GM19372 (cell line): ENCODE results near the gene PPP3R2.

Experiments used
- ATAC-seq: cut with Tn5 transposase; IDR thresholded peaks from one replicate; pipeline ENCODE4 v1.9.1; 2021; ENCODE audit warnings: mild to moderate bottlenecking, low read depth, moderate library complexity; ENCODE audit not compliant: unreplicated experiment

The PPP3R2 gene

DNA sequence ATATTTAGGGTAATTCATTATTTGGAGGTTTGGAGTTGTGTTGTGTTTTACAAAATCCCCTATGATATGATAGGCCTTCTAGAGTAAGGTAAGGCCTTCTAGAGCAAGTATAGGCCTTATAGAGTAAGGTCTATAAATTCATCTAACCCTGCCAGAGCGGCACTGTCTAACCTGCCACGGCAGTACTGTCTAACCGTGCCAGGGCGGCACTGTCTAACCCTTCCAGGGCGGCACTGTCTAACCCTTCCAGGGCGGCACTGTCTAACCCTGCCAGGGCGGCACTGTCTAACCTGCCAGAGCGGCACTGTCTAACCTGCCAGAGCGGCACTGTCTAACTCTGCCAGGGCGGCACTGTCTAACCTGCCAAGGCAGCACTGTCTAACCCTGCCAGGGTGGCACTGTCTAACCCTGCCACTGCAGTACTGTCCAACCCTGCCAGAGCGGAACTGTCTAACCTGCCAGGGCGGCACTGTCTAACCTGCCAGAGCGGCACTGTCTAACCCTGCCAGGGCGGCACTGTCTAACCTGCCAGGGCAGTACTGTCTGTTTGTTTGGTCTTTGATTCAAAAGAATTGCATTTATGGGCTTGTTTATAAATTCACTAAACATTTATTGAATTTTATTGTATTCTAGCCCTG lies 51.6 kb downstream of the PPP3R2 start:
- no peak for ATAC-seq
